ENCODE results near the gene ZNF609. TPM values are rescaled to one million over a fixed set of nuclear protein-coding genes. Genes with fewer than 3 reads are reported as not detected.

Gene ZNF609
- total RNA-seq, 1 experiment from 2014 or later: 49.0 TPM

- Mint-ChIP-seq H3K27ac (ENCODE audit: low read depth, unreplicated experiment) (no peak overlapping the region), H3K27me3 (ENCODE audit: insufficient read depth, unreplicated experiment) (peaks cover 10% of the 10 kb centered on the region), H3K4me3 (ENCODE audit: unreplicated experiment) (no peak overlapping the region), H3K9me3 (ENCODE audit: unreplicated experiment) (no peaks in the 10 kb centered on the region), H3K4me1 (ENCODE audit: insufficient read depth, unreplicated experiment) (peaks cover 16% of the 10 kb centered on the region), H3K36me3 (ENCODE audit: insufficient read depth, unreplicated experiment) (no peaks in the 10 kb centered on the region)
- CTCF ChIA-PET: interaction anchor here (0.5 to 11.0 kb wide), 20 partner anchors 9 to 548 kb away, joined by 3 to 274 read pairs (median 4); no protein-coding TSS in a partner anchor
- no peak for DNase-seq (ENCODE audit: unreplicated experiment)
- intact Hi-C loops (cut with micrococcal nuclease): loop anchor here (5.0 to 10.0 kb wide), 2 partner anchors 300 to 542 kb away; no protein-coding TSS in a partner anchor
- no TSS peak for BruUV-seq (replicated peaks)
- POLR2A ChIA-PET: interaction anchor here (0.6 to 1.2 kb wide), 3 partner anchors 38 to 117 kb away, joined by 3 read pairs; no protein-coding TSS in a partner anchor
- TF ChIP-seq CTCF (IDR thresholded peaks at IDR 0.05; ENCODE audit: unreplicated experiment): no peak
Observed at GRCh38 chr15:64732156-64732860, 271.9 kb downstream of the ZNF609 start.

Other genes starting within 250 kb of the ZNF609 start
- gene CSNK1G1, start 104.4 kb upstream of the ZNF609 start, total RNA-seq (2022): 29.1 and 31.0 TPM in 2 replicates
- 8.6 and 22.2 TPM in 2 replicates for gene PCLAF, start 79.1 kb upstream of the ZNF609 start, total RNA-seq (2022)
- 19.8 and 26.0 TPM in 2 replicates for gene TRIP4, start 72.7 kb upstream of the ZNF609 start, total RNA-seq (2022)

All from MCF 10A (cell line).